ENCODE data around the gene MMP21.
A peak's percentile ranks its signal among the peaks of the same experiment; 100 is the strongest.

Gene MMP21

DNA sequence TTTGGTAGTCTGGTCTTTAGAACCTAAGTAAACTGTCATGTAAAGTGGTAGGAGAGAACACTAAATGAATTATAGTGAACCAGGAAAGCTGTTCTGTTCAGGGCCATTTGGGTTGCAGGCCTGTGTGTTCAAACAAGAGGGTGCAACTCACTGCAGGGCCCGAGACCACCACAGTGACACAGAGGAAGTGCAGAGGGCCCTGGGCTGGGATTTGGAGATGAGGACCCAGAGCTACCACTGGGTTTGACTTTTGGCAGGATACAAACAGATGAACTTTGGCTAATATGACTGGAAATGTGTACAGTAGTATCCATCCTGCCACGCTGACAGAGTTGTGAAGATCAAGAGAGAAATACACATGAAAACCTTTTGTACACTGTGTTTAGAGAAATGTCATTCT lies 9.8 kb downstream of the MMP21 start:
- no peak for DNase-seq (ENCODE audit: low spot score)

DNA sequence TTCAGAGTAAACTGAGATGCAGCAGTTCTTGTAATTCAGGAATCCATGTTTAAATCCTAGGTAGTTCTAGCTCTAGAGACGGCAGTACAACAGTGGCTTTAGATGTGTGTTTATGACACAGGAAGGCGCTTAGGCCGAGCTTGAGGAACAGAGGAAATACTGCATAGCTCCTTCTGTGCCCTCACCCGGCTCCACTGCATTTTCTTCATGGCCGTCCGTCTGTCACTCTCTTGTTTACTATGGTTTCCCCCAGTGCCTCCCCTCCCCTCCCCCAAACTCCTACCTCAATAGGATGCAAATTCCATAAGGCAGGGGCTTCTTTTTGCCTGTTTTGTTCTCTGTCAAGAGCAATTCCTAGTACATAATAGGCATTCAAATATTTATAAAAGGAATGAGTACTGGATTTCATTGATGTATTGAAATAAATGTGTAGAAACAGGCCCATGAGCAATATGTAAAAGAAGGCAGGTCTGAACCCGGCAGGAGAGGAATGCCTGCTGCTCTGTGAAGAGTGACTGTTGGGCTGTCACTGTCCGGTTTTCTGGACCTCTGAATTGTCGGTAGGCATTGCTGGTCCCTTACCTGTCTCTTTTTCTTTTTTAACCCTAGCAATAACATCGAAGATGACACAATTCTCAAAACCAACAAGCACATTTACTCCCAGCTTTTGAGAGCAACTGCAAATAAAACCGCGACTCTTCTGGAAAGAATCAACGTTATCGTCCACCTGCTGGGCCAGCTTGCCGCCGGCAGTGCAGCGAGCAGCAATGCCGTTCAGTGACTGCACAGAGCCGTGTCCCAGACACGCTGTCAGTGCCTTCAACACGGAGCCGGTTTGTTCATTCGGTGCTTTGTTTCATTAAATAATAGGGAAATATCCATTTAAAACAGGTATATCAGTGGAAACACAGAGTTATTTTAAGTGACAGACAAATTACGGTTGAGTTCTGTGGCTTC lies 12.7 kb downstream of the MMP21 start:
- no peak for DNase-seq (ENCODE audit: low spot score)

DNA sequence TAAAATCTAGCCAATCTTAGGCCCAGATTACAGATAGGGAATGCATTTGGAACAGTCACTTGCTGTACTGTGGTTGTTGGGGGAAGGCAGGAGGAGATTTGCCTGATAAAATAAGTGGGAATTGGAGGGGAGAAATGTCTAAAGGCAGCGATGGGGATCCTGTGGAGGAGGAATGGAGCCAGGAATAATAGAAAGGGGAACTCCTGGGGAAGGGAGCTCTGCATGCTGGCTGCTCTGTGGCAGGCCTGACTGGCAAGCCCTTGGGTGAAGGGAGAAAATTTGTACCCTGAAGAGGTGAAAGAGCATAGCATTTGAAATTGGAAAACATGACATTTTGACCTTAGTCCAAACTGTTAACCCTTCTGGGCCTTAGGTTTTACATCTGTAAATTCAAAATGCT lies 13.7 kb downstream of the MMP21 start:
- DNase-seq (ENCODE audit: low spot score): no peak

DNA sequence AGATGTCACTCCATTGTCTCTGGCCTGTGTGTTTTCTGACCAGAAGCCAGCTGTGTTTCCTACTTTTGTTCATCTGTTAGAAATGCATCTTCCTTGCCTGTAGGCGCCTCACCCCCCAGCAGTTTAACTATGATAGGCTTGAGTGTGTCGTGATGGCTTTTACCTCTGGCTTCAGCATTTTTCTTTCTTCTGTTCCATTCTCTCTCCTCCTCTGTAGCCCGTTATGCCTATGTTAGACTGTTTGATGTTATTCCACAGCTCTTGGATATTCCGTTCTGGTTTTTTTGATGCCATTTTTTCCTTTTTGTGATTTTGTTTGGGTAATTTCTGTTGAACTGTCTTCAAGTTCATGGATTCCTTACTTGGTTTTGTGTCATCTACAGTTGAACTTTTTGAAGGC lies 17.9 kb downstream of the MMP21 start:
- DNase-seq (ENCODE audit: low spot score): no peak

DNA sequence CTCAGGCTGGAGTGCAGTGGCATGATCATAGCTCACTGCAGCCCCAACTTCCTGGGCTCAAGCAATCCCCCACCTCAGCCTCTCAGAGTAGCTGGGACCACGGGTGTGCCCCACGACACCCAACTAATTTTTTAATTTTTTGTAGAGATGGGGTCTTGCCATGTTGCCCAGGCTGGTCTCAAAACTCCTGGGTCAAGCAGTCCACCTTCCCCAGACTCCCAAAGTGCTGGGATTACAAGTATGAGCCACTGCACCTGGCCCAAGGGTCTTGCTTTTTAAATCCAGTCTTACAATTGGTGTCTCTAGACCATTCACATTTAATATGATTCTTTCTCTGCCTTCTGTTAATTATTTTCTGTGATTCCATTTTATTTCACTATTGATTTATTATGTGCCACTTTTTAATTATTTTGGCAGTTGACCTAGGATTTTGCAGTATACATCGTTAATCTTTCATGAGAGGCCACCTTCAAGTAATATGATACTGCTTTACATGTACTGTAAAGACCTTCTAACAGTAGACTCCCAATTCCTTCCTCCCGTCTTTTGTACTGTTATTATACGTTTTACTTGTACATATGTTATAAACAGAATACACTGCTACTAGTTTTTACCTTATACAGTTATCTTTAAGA lies 18.7 kb downstream of the MMP21 start:
- DNase-seq (ENCODE audit: low spot score): no peak

DNA sequence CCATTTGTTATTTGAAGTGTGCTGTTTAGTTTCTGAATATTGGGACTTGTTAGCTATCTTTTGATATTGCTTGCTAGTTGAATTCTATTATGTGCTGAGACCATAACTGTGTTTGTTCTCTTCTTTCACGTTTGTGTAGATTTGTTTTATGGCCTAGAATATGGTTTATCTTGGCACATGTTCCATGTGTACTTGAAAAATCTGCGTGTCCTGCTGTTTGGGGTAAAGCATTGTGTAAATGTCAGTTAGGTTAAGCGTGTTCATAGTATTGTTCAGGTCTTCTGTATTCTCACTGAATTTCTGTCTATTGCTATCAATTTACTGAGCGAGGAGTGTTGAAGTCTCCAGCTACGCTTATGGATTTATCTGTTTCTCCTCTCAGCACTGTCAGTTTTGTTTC lies 19.4 kb downstream of the MMP21 start:
- no peak for DNase-seq (ENCODE audit: low spot score)

DNA sequence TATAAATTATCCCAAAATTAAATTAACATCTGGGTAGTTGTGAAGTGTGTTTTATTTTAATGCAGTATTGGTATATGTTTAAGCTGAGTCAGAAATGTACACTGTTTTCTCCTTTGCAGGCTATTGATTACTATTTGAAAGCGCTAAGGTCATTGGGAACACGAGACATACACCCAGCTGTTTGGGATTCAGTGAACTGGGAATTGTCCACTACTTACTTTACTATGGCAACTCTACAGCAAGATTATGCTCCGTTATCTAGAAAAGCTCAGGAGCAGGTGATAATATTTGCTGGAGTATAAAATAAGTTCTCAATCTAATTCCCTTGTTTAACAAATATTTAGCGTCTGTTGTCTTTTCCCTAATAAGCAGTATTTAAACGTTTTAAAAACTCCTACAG lies 28.2 kb downstream of the MMP21 start:
- no peak for DNase-seq (ENCODE audit: low spot score)

DNA sequence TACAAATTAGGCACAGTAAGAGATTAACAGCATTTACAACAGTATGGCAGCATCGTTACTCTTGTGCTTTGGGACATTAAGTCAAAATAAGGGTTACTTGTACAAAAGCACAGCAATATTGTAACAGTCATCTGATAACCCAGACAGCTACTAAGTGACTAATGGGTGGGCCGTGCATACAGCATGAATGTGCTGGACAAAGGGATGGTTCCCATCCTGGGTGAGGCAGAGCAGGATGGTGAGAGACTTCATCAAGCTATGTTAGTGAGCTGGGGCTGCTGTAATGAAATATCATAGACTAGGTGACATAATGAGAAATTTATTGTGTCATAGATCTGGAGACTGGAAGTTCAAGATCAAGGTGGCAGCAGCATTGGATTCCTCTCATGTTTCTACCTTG lies 30.7 kb downstream of the MMP21 start:
- DNase-seq (ENCODE audit: low spot score): no peak

DNA sequence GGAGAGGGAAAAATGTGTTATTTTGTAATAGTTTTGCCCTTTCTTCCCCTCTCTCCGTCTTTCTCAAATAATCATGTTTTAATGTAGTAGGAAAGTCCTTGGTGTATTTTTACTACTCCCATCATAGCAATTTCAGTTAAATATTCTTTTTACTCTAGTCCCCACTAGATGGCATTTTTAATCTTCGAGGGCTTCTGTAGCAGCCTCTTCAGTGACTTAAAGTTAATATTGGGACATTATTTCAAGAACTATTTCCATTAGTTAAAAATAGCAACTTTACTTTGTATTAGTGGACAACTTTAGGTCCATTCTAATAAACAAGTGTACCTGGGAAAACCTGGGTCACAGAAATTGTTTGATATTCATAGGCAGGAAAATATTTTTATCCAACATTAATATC lies 33.2 kb downstream of the MMP21 start:
- DNase-seq (ENCODE audit: low spot score): no peak

DNA sequence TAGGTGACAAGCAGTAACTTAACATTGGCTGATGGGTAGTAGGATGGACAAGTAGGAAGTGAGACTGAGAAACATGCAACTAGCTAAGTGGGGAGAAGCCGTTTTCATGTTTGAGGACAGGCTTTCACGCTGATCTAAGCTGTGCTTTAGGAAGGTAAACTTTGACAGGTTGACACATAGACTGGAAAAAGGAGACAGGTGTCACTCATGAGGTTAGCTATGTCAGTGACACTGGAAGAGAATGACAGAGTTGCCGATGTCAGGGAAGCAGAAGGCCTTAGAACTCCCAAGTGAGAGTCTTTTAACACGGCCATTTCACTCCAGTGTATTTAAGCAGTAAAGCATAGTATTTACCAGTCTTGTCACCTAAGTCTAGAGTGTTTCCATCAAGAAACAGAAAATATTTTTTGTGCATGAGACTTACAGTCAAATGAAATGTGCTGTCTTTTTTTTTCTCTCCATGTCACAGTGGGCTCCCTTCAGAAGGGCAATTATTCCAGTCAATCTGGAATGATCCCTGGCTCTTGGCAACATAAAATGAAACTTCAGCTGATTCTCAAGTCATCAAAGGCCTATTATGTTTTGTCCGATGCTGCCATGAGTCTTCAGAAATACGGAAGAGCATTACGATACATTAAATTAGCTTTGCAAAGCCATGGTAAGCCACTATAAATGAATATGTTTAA lies 35.5 kb downstream of the MMP21 start:
- DNase-seq (ENCODE audit: low spot score): no peak

DNA sequence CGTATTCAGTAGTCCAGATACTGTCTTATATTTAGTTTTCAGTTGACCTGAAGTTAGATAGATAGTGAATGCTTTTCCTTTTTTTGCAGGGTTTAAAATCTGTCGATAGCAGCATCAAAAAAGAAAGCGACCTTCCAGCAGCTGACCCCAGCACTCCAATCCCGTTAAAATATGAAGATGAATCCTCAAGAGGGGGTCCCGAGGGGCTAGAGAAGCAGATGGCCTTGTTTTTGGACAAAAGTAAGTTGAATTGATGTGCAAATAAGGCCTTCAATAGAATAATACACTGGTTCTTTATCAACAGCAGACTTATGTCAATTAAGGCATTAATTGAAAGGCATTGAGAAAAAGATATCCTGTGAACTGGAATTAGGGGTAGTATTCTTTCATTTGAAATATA lies 37.4 kb downstream of the MMP21 start:
- no peak for DNase-seq (ENCODE audit: low spot score)

DNA sequence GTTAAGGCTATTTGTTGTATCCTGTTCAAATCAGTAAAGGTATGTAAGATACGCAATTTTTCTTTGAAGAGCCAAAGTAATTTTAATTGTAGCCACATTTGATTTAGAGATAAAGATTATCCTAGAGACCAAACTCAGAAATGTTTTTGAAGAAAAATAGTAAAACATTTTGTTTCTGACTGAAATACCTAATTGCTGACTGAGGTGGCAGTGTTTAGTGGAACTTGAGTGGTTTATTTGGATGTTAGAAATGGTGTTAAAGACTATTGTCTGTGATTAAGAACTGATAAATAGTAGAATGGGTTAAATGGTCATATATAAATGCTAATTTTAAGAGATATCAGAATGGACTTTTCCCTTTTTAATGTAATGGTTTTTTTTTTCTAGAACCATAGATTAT lies 40.8 kb downstream of the MMP21 start:
- DNase-seq (ENCODE audit: low spot score): no peak

DNA sequence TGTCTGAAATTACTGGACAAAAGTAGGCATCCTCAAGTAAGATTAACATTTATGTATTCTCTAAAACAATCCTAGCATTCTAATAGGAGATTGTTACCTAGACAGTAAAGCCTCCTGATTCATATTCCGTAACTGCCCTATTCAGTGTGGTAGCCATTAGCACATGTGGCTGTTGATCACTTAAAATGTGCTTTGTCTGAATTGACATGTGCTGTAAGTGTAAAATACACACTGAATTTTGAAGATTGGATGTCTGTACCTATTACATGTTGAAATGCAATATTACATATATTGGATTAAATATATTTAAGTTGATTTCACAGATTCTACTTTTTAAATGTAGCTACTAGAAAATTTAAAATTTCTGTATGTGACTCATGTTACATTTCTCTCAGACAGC lies 41.5 kb downstream of the MMP21 start:
- no peak for DNase-seq (ENCODE audit: low spot score)

DNA sequence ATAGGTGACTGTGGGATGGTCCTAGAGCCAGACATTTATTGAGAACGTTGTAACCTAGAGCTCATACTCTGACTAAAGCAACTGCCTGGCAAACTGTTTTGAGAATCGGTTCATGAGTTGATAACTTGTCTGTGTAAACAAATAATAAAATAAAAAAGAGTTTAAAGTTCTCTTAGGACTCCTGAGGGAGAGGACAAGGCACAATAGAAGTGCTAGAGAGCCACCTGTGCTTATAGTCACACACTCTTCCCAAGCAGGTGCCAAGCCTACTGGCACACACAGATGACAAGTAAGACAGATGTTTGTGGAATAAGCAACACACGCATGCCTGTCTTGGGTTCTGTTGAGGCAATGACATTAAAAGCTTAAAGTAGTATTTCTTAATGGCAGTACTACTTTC lies 48.2 kb downstream of the MMP21 start:
- DNase-seq (ENCODE audit: low spot score): no peak

DNA sequence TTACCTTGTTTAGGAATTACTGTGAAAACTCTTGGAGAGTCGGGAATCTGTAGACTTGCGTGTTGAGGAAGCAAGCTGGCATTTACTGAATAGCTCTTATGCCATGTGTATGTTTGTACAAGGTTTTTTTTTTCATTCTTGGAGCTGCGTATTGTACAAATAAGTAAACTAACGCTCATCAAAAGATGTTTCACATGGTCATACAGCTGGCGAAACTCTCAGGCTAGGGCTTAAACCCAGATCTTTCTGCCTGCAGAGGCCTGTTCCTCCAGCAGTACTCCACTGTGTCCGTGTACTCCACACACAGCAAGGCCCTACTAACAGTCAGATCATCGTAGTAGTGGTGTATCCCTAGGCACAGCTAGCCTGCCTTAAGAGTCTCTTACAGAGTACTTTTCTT lies 48.7 kb downstream of the MMP21 start:
- DNase-seq (ENCODE audit: low spot score): no peak

DNA sequence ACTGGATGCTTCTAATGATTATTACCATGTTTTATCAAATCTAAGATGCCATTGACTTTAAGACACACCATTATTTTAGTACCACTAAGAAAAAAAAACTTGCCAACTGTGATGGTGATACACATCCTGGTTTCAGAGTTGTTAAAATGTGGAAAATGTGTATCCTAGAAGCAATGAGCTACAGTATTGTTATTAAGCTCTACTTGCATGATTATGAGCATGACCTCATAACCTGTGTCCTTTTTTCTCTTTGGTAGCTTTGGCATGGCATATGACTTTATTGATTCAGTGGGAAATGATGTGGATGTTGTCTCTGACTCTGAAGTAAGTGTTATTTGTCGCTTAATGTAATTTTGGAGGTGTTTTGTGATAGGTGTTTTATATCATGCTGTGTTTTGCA lies 52.8 kb downstream of the MMP21 start:
- DNase-seq (ENCODE audit: low spot score): no peak

DNA sequence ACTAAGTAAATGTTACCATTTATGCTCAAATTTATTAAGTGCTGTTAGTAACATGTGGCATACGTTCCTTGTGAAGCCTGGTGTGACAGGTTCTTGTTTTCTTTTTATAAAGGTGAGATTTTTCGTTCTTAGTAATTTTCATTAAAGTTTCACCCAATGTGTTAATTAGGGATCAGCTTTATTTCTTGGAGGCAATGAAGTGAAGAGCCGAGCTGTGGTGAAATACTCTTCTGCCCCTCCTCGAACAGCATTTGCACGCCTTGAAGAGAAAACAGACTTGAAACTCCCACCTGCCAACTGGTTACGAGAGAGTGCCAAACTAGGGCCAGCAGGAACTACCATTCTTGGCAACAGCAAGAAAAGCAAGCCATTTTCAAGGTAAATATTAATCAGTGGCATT lies 54.6 kb downstream of the MMP21 start:
- DNase-seq (ENCODE audit: low spot score): no peak

DNA sequence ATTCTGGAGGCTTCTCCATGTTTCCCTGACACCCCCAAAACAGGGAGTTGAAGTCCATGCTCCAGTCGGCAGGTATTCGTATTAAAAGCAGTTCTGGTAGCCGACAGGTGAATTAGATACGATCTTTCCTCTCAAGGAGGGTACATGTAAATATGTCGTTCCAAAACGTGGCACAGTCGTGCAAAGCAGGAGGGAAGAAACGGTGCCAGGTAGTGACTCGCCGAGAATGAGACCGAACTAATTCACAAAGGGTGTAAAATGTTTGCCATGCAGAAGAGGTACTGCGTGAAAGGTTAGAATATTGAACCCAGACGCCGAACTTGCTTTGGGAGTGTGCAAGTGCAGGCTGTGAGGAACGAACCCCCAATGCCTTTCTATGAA lies 55.6 kb downstream of the MMP21 start:
- DNase-seq (ENCODE audit: low spot score): no peak

DNA sequence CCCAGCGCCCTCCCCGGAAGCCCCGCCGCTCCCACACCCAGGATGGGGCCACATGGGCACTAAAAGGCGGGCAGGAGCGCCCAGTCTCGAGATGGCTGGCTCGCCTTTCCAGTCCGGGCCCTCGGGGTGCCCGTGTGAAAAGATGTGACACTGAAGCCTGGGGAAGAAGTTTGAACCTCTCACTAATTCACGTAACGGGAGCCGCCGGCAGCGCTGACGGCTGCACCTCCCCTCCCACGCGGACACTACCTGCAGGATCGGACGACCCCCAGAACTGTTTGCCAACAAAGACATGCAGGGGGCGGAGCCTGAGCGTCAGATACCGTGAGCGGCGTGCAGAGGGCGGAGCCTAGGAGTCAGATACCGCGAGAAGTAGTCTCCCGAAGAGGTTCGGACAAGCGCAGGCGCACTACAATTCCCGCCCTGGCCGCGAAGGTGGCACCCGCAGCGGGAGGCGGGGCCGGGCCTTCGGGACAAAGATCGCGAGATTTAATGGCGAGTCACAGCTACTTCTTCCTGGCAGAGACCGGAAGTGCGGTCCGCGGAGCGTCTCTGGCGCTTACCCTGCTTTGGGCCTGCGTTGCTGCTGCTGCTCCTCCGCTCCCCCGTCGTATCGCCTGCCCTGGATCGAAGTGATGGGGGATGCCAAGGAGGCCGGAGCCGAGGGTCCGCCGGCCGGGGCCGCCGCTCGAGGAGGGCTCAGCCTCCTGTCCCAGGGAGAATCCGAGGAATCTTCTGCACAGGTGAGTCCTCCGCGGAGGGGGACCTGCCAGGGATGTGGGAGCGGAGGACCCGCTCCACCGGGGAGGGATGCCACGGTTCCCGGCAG lies 56.2 kb downstream of the MMP21 start, which contains the start of gene EDRF1:
Gene EDRF1, plus strand, starts transcription at position 537 of the 829 bp plus-strand sequence. Its CDS starts 99 bp downstream, at position 636.
- DNase-seq (ENCODE audit: low spot score): peak; percentile 99
